DOHH2 (cell line): ENCODE data around the gene IDUA.

Experiments
- H3F3A ChIP-seq: fragments of 200-600 bp; sonication (generic), shearing (Covaris generic); 2 replicates; pipeline ENCODE4 v1.6.0; 2016; ENCODE audit warnings: antibody characterized with exemption, mild to moderate bottlenecking; ENCODE audit not compliant: control insufficient read depth, insufficient read depth
- H3K27ac ChIP-seq: fragments of 200-600 bp; sonication (generic); 2 replicates; pipeline ENCODE4 v1.5.1; 2014; ENCODE audit warnings: low read depth, mild to moderate bottlenecking, low read length, moderate library complexity
- H3K27me3 ChIP-seq: fragments of 200-600 bp; sonication (generic); 2 replicates; pipeline ENCODE4 v1.6.1; 2014; ENCODE audit warnings: mild to moderate bottlenecking, low read length, mixed read lengths; ENCODE audit not compliant: control insufficient read depth
- H3K36me3 ChIP-seq: fragments of 200-600 bp; sonication (generic); 2 replicates; pipeline ENCODE4 v1.6.1; 2014; ENCODE audit warnings: mild to moderate bottlenecking, low read length, moderate library complexity, mixed read lengths; ENCODE audit not compliant: control insufficient read depth
- H3K4me1 ChIP-seq: fragments of 200-600 bp; sonication (generic); 2 replicates; pipeline ENCODE4 v1.6.1; 2014; ENCODE audit warnings: mild to moderate bottlenecking, low read length, mixed read lengths; ENCODE audit not compliant: control insufficient read depth
- H3K4me2 ChIP-seq: fragments of 200-600 bp; sonication (generic); 2 replicates; pipeline ENCODE4 v1.6.0; 2014; ENCODE audit warnings: mild to moderate bottlenecking, low read length, moderate library complexity
- H3K4me3 ChIP-seq: fragments of 200-600 bp; sonication (generic); 2 replicates; pipeline ENCODE4 v1.5.1; 2014; ENCODE audit warnings: mild to moderate bottlenecking, low read length, mixed read lengths
- H3K79me2 ChIP-seq: fragments of 200-600 bp; sonication (generic); 2 replicates; pipeline ENCODE4 v1.6.1; 2014; ENCODE audit warnings: mild to moderate bottlenecking, low read length, mixed read lengths; ENCODE audit not compliant: control insufficient read depth
- H3K9me2 ChIP-seq: fragments of 200-600 bp; sonication (generic); replicated peaks from 2 replicates; pipeline ENCODE4 v1.6.1; 2014; ENCODE audit warnings: mild to moderate bottlenecking, low read length, mixed read lengths; ENCODE audit not compliant: control insufficient read depth
- H3K9me3 ChIP-seq: fragments of 200-600 bp; sonication (generic); 2 replicates; pipeline ENCODE4 v1.6.1; 2014; ENCODE audit warnings: antibody characterized with exemption, low read length, mixed read lengths; ENCODE audit not compliant: control insufficient read depth, insufficient read depth
- H4K20me1 ChIP-seq: fragments of 200-600 bp; sonication (generic); 2 replicates; pipeline ENCODE4 v1.6.0; 2014; ENCODE audit warnings: low read depth, mild to moderate bottlenecking, antibody characterized with exemption, low read length, moderate library complexity; ENCODE audit not compliant: control insufficient read depth, insufficient read depth
- EZH2phosphoT487 ChIP-seq: fragments of 200-600 bp; sonication (generic); IDR thresholded peaks from 2 replicates; pipeline ENCODE4 v1.6.1; 2017; ENCODE audit warnings: borderline replicate concordance, mild to moderate bottlenecking, antibody characterized with exemption, low read length, moderate library complexity, mixed read lengths
- TF ChIP-seq, protein P1 (sequence below): fragments of 200-600 bp; sonication (generic); IDR thresholded peaks from one replicate; pipeline ENCODE4 v1.5.1; 2014; ENCODE audit warnings: antibody characterized with exemption, mild to moderate bottlenecking, low read depth, low read length; ENCODE audit not compliant: poor library complexity, severe bottlenecking

Gene IDUA

DNA sequence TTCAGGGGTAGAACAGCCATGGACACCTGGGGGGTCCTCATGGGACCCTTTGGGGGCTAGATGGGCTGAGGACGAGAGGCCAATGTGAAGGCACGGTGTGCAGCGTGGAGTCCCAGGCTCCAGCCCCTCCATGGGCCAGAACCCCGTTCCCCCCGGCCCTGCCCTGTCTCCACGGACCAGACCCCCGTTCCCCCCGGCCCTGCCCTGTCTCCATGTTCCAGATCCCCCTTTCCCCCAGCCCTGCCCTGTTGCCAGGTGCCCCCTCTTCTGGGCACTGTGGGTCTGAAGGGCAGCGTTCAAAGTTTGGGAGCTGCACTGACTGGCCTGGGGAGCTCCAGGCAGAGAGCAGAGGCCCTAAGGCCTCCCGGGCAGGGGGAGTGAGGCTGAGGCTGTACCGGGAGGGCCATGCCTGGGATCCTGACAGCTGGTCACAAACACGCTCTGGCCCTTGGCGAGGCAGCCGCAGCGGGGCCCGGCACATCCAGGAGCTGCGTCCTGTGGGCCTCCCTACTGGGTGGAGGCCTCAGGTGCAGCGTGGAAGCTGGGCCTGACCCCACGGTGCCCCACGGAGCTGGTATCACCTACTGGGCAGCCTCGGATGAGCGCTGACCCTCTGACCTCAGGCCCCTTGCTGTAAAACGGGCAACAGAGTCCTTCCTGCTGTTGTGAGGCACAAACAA, 22.4 kb upstream of the IDUA start:
- TF ChIP-seq EZH2phosphoT487, result no peak
- TF ChIP-seq, protein P1, sequence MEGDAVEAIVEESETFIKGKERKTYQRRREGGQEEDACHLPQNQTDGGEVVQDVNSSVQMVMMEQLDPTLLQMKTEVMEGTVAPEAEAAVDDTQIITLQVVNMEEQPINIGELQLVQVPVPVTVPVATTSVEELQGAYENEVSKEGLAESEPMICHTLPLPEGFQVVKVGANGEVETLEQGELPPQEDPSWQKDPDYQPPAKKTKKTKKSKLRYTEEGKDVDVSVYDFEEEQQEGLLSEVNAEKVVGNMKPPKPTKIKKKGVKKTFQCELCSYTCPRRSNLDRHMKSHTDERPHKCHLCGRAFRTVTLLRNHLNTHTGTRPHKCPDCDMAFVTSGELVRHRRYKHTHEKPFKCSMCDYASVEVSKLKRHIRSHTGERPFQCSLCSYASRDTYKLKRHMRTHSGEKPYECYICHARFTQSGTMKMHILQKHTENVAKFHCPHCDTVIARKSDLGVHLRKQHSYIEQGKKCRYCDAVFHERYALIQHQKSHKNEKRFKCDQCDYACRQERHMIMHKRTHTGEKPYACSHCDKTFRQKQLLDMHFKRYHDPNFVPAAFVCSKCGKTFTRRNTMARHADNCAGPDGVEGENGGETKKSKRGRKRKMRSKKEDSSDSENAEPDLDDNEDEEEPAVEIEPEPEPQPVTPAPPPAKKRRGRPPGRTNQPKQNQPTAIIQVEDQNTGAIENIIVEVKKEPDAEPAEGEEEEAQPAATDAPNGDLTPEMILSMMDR, result no peak
- Histone ChIP-seq H3K9me3 (no peaks in the 10 kb centered on the region), H3K4me1 (no peaks in the 10 kb centered on the region), H3F3A (no peaks in the 10 kb centered on the region), H3K27me3 (no peaks in the 10 kb centered on the region), H3K4me3 (no peak overlapping the region), H3K9me2 (no peaks in the 10 kb centered on the region), H3K79me2 (no peaks in the 10 kb centered on the region), H4K20me1 (no peaks in the 10 kb centered on the region; the same call in 1 of the 2 replicates), H3K36me3 (no peaks in the 10 kb centered on the region), H3K4me2 (no peak overlapping the region), H3K27ac (no peak overlapping the region)

DNA sequence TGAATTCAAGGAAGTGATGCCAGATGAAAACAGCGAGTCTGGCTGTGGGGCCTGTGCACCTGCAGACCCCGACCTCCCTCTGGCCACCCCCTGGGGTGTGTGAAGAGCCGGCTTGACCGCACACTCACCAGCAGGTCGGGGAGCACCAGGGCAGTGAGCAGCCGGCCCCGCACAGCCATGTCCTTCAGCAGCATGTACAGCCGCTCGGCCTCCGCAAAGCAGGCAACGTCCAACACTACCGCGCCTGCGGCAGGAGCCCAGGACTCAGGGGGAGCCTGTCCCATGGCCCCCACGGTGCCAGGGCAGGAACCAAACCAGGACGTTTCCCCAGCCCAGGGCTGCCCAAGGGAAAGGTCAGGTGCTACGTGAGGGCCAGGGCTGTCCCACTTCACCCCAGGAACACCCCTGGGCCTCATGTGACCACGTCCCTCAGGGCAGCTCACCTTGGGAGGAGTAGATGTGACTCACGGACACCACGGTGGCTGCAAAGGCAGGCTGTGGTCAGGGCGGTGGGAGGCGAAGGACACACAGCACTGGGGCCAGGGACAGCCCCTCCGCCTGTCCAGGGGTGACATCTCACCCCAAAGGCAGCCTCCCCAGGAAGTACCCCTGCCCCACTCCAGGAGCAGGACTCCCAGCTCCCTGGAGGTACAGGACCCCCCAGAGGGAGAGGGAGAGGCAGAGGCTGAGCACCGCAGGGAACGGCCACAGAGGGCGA, 21.6 kb upstream of the IDUA start:
- no peak overlapping the region for H3K27ac ChIP-seq
- H3K9me3 ChIP-seq, result no peaks in the 10 kb centered on the region
- H3K4me1 ChIP-seq, result no peaks in the 10 kb centered on the region
- H3K27me3 ChIP-seq, result no peaks in the 10 kb centered on the region
- no peaks in the 10 kb centered on the region for H3K79me2 ChIP-seq
- no peaks in the 10 kb centered on the region; the same call in 1 of the 2 replicates for H4K20me1 ChIP-seq
- H3K4me3 ChIP-seq, result no peak overlapping the region
- no peaks in the 10 kb centered on the region for H3F3A ChIP-seq
- H3K9me2 ChIP-seq, result no peaks in the 10 kb centered on the region
- TF ChIP-seq, protein P1, result no peak
- TF ChIP-seq EZH2phosphoT487, result no peak
- no peaks in the 10 kb centered on the region for H3K36me3 ChIP-seq
- H3K4me2 ChIP-seq, result no peak overlapping the region

DNA sequence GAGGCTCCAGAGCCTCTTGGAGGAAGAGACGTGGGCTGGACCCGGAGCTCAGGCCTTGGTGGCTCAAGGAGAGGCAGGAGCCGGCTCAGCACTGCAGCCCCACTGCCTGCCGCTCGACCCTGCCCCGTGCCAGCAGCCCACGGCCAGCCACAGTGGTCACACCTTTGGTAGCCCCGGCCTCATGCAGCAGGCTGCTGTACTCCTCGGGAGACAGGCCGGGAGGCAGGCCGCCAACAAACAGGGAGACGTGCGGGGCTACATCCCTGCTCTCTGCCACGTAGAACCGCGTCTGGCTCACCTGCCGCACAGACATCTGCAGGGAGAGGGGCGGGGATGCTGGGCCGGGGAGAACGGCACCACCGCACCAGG, 21.1 kb upstream of the IDUA start:
- no peak for TF ChIP-seq EZH2phosphoT487
- TF ChIP-seq, protein P1, result no peak
- no peaks in the 10 kb centered on the region for H3K9me3 ChIP-seq
- H3K36me3 ChIP-seq, result no peaks in the 10 kb centered on the region
- H3K79me2 ChIP-seq, result no peaks in the 10 kb centered on the region
- H3F3A ChIP-seq, result no peaks in the 10 kb centered on the region
- no peak overlapping the region for H3K4me2 ChIP-seq
- H3K27me3 ChIP-seq, result no peaks in the 10 kb centered on the region
- H3K4me1 ChIP-seq, result no peaks in the 10 kb centered on the region
- no peak overlapping the region for H3K4me3 ChIP-seq
- H3K27ac ChIP-seq, result no peak overlapping the region
- H4K20me1 ChIP-seq, result peaks cover under 1% of the 10 kb centered on the region
- H3K9me2 ChIP-seq, result no peaks in the 10 kb centered on the region
